Suprapubic skin (tissue), 4 donors: Measurements from ENCODE around the gene IER3. TPM values are rescaled to one million over a fixed set of nuclear protein-coding genes. Genes with fewer than 3 reads are reported as not detected.

Experiments
- DNase-seq, 2 donors: peaks; one replicate each; pipeline ENCODE4 v3.0.0-alpha.2; 2019; ENCODE audit warnings: low spot score in 2 of 2
- H3K27ac ChIP-seq: fragments of 200-600 bp; sonication (generic); one replicate; pipeline ENCODE4 v1.5.1; 2019
- H3K27me3 ChIP-seq: fragments of 200-600 bp; sonication (generic); one replicate; pipeline ENCODE4 v1.5.1; 2019
- H3K36me3 ChIP-seq: fragments of 200-600 bp; sonication (generic); one replicate; pipeline ENCODE4 v1.5.1; 2019
- H3K4me1 ChIP-seq: fragments of 200-600 bp; sonication (generic); one replicate; pipeline ENCODE4 v1.5.1; 2019
- H3K4me3 ChIP-seq: fragments of 200-600 bp; sonication (generic); one replicate; pipeline ENCODE4 v1.5.1; 2019; ENCODE audit warnings: mild to moderate bottlenecking
- H3K9me3 ChIP-seq: fragments of 200-600 bp; sonication (generic); one replicate; pipeline ENCODE4 v1.5.1; 2019
- CTCF ChIP-seq, 2 donors: fragments of 200-600 bp in 1 of 2; fragments of 450-650 bp in 1 of 2; sonication (generic) in 1 of 2; IDR thresholded peaks; one replicate each; pipeline ENCODE4 v1.5.1; 2016 to 2019; ENCODE audit warnings: antibody characterized with exemption in 2 of 2, mild to moderate bottlenecking in 1 of 2, moderate library complexity in 1 of 2
- EP300 ChIP-seq: sonication (generic); formaldehyde crosslinking; IDR thresholded peaks from one replicate; pipeline ENCODE4 v1.6.1; 2017; ENCODE audit warnings: antibody characterized with exemption
- POLR2A ChIP-seq, 2 donors: fragments of 450-650 bp; IDR thresholded peaks; one replicate each; pipeline ENCODE4 v1.6.1; 2017; ENCODE audit warnings: antibody characterized with exemption in 2 of 2, mild to moderate bottlenecking in 2 of 2, moderate library complexity in 2 of 2
- POLR2AphosphoS5 ChIP-seq, 3 donors: sonication (generic); formaldehyde crosslinking; IDR thresholded peaks; one replicate each; pipeline ENCODE4 v1.6.1; 2017; ENCODE audit warnings: antibody characterized with exemption in 3 of 3
- WGBS: methylation state at CpG from one replicate; pipeline ENCODE4 v1.1.5; 2018; 5-methylcytosine and 5-hydroxymethylcytosine counted together
- total RNA-seq, 4 donors: library from RNA; depleted of rRNA; stranded (reverse); fragments of >200 nt; gene quantifications; one replicate each; pipeline ENCODE4 v1.1.0, GENCODE V29; 2016

Gene IER3
- total RNA-seq, 4 donors from 2014 or later, result 22.0 to 86.2 (median 45.8) TPM

- no peak for DNase-seq
- H3K27ac ChIP-seq, result no peak overlapping the region
- H3K4me3 ChIP-seq, result no peak overlapping the region
- H3K9me3 ChIP-seq, result no peaks in the 10 kb centered on the region
- 46% methylated on average over 5 of the region's 5 CpGs for WGBS
- H3K4me1 ChIP-seq, result peaks cover 17% of the 10 kb centered on the region
- no peaks in the 10 kb centered on the region for H3K27me3 ChIP-seq
- H3K36me3 ChIP-seq, result no peaks in the 10 kb centered on the region
- TF ChIP-seq POLR2AphosphoS5 (IDR thresholded peaks at IDR 0.05) (no peak), CTCF (IDR thresholded peaks at IDR 0.05) (no peak), POLR2A (IDR thresholded peaks at IDR 0.05) (no peak), EP300 (no peak)
Observed at GRCh38 chr6:30787954-30788353, 43.6 kb upstream of the IER3 start.

- no peak overlapping the region for H3K4me3 ChIP-seq
- DNase-seq, result no peak
- no peaks in the 10 kb centered on the region for H3K36me3 ChIP-seq
- peaks cover 52% of the 10 kb centered on the region for H3K4me1 ChIP-seq
- no peaks in the 10 kb centered on the region for H3K27me3 ChIP-seq
- H3K27ac ChIP-seq, result peak overlapping the region; percentile 82
- no peak for TF ChIP-seq EP300
- no peak for TF ChIP-seq CTCF (IDR thresholded peaks at IDR 0.05)
- no peak for TF ChIP-seq POLR2AphosphoS5 (IDR thresholded peaks at IDR 0.05)
- TF ChIP-seq POLR2A (IDR thresholded peaks at IDR 0.05), result no peak
- no peaks in the 10 kb centered on the region for H3K9me3 ChIP-seq
Observed at GRCh38 chr6:30782425-30783014, 38.2 kb upstream of the IER3 start.

- TF ChIP-seq EP300 (peak; percentile 56), POLR2A (IDR thresholded peaks at IDR 0.05) (no peak), CTCF (IDR thresholded peaks at IDR 0.05) (no peak), POLR2AphosphoS5 (IDR thresholded peaks at IDR 0.05) (peak; percentile 93 to 99 (median 95))
Observed at GRCh38 chr6:30781743-30782424, 37.5 kb upstream of the IER3 start.

GRCh38 chr6:30781395-30781742, 37.0 kb upstream of the IER3 start:
- H3K4me3 ChIP-seq, result no peak overlapping the region
- H3K4me1 ChIP-seq, result peaks cover 52% of the 10 kb centered on the region
- no peaks in the 10 kb centered on the region for H3K36me3 ChIP-seq
- no peak for DNase-seq
- WGBS, result 86% methylated on average over 3 of the region's 4 CpGs
- no peaks in the 10 kb centered on the region for H3K9me3 ChIP-seq
- H3K27me3 ChIP-seq, result no peaks in the 10 kb centered on the region
- TF ChIP-seq CTCF (IDR thresholded peaks at IDR 0.05), result no peak
- no peak for TF ChIP-seq POLR2AphosphoS5 (IDR thresholded peaks at IDR 0.05)
- no peak for TF ChIP-seq EP300
- no peak for TF ChIP-seq POLR2A (IDR thresholded peaks at IDR 0.05)
- H3K27ac ChIP-seq, result peak overlapping the region; percentile 82

More at GRCh38 chr6:30781743-30782424, 37.5 kb upstream of the IER3 start:
- H3K36me3 ChIP-seq, result no peaks in the 10 kb centered on the region
- H3K4me1 ChIP-seq, result peaks cover 52% of the 10 kb centered on the region
- peak overlapping the region; percentile 82 for H3K27ac ChIP-seq
- 14% methylated on average over 13 of the region's 13 CpGs for WGBS
- peak; percentile 96 to 98 for DNase-seq
- H3K9me3 ChIP-seq, result no peaks in the 10 kb centered on the region
- H3K27me3 ChIP-seq, result no peaks in the 10 kb centered on the region
- H3K4me3 ChIP-seq, result no peak overlapping the region

- peaks cover 52% of the 10 kb centered on the region for H3K4me1 ChIP-seq
- TF ChIP-seq POLR2AphosphoS5 (IDR thresholded peaks at IDR 0.05) (no peak), EP300 (no peak), CTCF (IDR thresholded peaks at IDR 0.05) (no peak), POLR2A (IDR thresholded peaks at IDR 0.05) (no peak)
- H3K27me3 ChIP-seq, result no peaks in the 10 kb centered on the region
- no peak overlapping the region for H3K27ac ChIP-seq
- WGBS, result 95% methylated on average over 1 of the region's 1 CpG
- H3K9me3 ChIP-seq, result no peaks in the 10 kb centered on the region
- DNase-seq, result no peak
- no peaks in the 10 kb centered on the region for H3K36me3 ChIP-seq
- H3K4me3 ChIP-seq, result no peak overlapping the region
Observed at GRCh38 chr6:30780642-30780920, 36.2 kb upstream of the IER3 start.
